ENCODE measurements around the gene TRAK2.

The TRAK2 gene

GRCh38 chr2:201363857-201364560 is 87.2 kb downstream of the TRAK2 start:
- no peak for DNase-seq

GRCh38 chr2:201362396-201362795 is 88.9 kb downstream of the TRAK2 start:
- DNase-seq: no peak

- DNase-seq: no peak
Observed at GRCh38 chr2:201361078-201361733, 90.1 kb downstream of the TRAK2 start.

- DNase-seq: peak in 6 of 58 donors; percentile 1 to 27 (median 4)
Observed at GRCh38 chr2:201360256-201360655, 91.0 kb downstream of the TRAK2 start.

- no peak for DNase-seq
Observed at GRCh38 chr2:201358684-201359083, 92.6 kb downstream of the TRAK2 start.

GRCh38 chr2:201357221-201357620 is 94.0 kb downstream of the TRAK2 start, which contains the start of gene FLACC1:
TSS of gene FLACC1 (minus strand) at chr2:201357345. CDS start at chr2:201351404, 5,941 bp downstream.
- DNase-seq: peak in 2 of 58 donors; percentile 2 to 5

- no peak for DNase-seq
Observed at GRCh38 chr2:201353116-201353515, 98.1 kb downstream of the TRAK2 start.

GRCh38 chr2:201350879-201351278 is 100.4 kb downstream of the TRAK2 start:
- no peak for DNase-seq

- no peak for DNase-seq
Observed at GRCh38 chr2:201349601-201350000, 101.7 kb downstream of the TRAK2 start.

GRCh38 chr2:201348758-201349157 is 102.5 kb downstream of the TRAK2 start:
- no peak for DNase-seq

- DNase-seq: no peak
Observed at GRCh38 chr2:201347138-201347537, 104.1 kb downstream of the TRAK2 start.

- DNase-seq: no peak
Observed at GRCh38 chr2:201345625-201346213, 105.5 kb downstream of the TRAK2 start.

GRCh38 chr2:201344663-201345366 is 106.4 kb downstream of the TRAK2 start:
- no peak for DNase-seq

GRCh38 chr2:201343559-201343958 is 107.7 kb downstream of the TRAK2 start:
- no peak for DNase-seq

GRCh38 chr2:201342923-201343322 is 108.3 kb downstream of the TRAK2 start:
- DNase-seq: no peak

- DNase-seq: no peak
Observed at GRCh38 chr2:201329409-201329808, 121.8 kb downstream of the TRAK2 start.

- DNase-seq: no peak
Observed at GRCh38 chr2:201327678-201328077, 123.6 kb downstream of the TRAK2 start.
